HepG2 (cell line): ENCODE data around the gene CXCR5. TPM values are rescaled to one million over a fixed set of nuclear protein-coding genes. Genes with fewer than 3 reads are reported as not detected.

Source experiments
- BORCS8-MEF2B ChIP-seq: sonication (generic); formaldehyde crosslinking; IDR thresholded peaks from 2 replicates; pipeline ENCODE4 v1.8.0; 2022; ENCODE audit warnings: mild to moderate bottlenecking, missing genetic modification reagents
- DNMT1 ChIP-seq: sonication (generic); formaldehyde crosslinking; IDR thresholded peaks from 2 replicates; pipeline ENCODE4 v1.5.1; 2020; ENCODE audit warnings: mild to moderate bottlenecking, missing genetic modification reagents
- HMG20A ChIP-seq: IDR thresholded peaks from 2 replicates; pipeline ENCODE4 v1.6.1; 2016; ENCODE audit warnings: borderline replicate concordance
- KLF11 ChIP-seq: IDR thresholded peaks from 2 replicates; pipeline ENCODE4 v1.6.1; 2016; ENCODE audit warnings: missing compliant biosample characterization
- PAX8 ChIP-seq: sonication (generic); formaldehyde crosslinking; IDR thresholded peaks from 2 replicates; pipeline ENCODE4 v1.8.0; 2022; ENCODE audit warnings: mild to moderate bottlenecking, missing genetic modification reagents, borderline replicate concordance
- SAP130 ChIP-seq: IDR thresholded peaks from 2 replicates; pipeline ENCODE4 v1.6.1; 2016; ENCODE audit warnings: low read depth
- SIX4 ChIP-seq: sonication (generic); formaldehyde crosslinking; IDR thresholded peaks from 2 replicates; pipeline ENCODE4 v1.4.0; 2020; ENCODE audit warnings: missing genetic modification reagents
- TFAP4 ChIP-seq: sonication (generic); IDR thresholded peaks from 2 replicates; pipeline ENCODE4 v1.6.1; 2016; ENCODE audit warnings: low read depth, borderline replicate concordance
- TMF1 ChIP-seq: sonication (generic); formaldehyde crosslinking; IDR thresholded peaks from 2 replicates; pipeline ENCODE4 v1.8.1; 2022; ENCODE audit warnings: low read depth, missing genetic modification reagents
- TP53 ChIP-seq: sonication (generic); formaldehyde crosslinking; conservative IDR thresholded peaks from 2 replicates; pipeline ENCODE4 v1.4.0; 2020; ENCODE audit warnings: missing genetic modification reagents
- ZNF24 ChIP-seq: fragments of 450-650 bp; IDR thresholded peaks from 2 replicates; pipeline ENCODE4 v1.6.1; 2017; ENCODE audit warnings: antibody characterized with exemption, mild to moderate bottlenecking
- ZNF432 ChIP-seq: sonication (generic); formaldehyde crosslinking; IDR thresholded peaks from 2 replicates; pipeline ENCODE4 v1.5.0; 2020; ENCODE audit warnings: missing genetic modification reagents, mild to moderate bottlenecking, borderline replicate concordance
- ZNF652 ChIP-seq: IDR thresholded peaks from 2 replicates; pipeline ENCODE4 v1.6.1; 2016; ENCODE audit warnings: low read depth, borderline replicate concordance
- ZNF703 ChIP-seq: sonication (generic); formaldehyde crosslinking; IDR thresholded peaks from 2 replicates; pipeline ENCODE4 v1.5.1; 2020; ENCODE audit warnings: missing genetic modification reagents, mild to moderate bottlenecking, moderate library complexity, borderline replicate concordance
- ZNF761 ChIP-seq: sonication (generic); formaldehyde crosslinking; conservative IDR thresholded peaks from 2 replicates; pipeline ENCODE4 v1.4.0; 2020; ENCODE audit warnings: mild to moderate bottlenecking, missing genetic modification reagents
- polyA plus RNA-seq, 8 experiments: library from polyadenylated mRNA; depleted of rRNA in 3 of 8; stranded (reverse) in 7 of 8; unstranded in 1 of 8; fragments of >200 nt; fragmentation: Illumina TruSeq in 4 of 8; extraction: Trizol in 4 of 8; gene quantifications; 2 replicates each; pipeline versions ENCODE4 v1.2.1 to v1.2.3, GENCODE V29; 2011 to 2016; ENCODE audit warnings: low read depth in 4 of 8, missing spikeins in 1 of 8, mixed read lengths in 1 of 8; ENCODE audit not compliant: insufficient read depth in 1 of 8
- total RNA-seq, 5 experiments: library from RNA; depleted of rRNA; stranded (reverse); fragments of >200 nt; fragmentation: Illumina TruSeq; extraction: Trizol; gene quantifications; 2 replicates each; pipeline ENCODE4 v1.2.3, GENCODE V29; 2016; ENCODE audit warnings: low read depth in 1 of 5
- TF ChIP-seq, protein P1 (sequence below): IDR thresholded peaks from 2 replicates; pipeline ENCODE4 v1.6.1; 2016; ENCODE audit warnings: low read depth, borderline replicate concordance
- TF ChIP-seq, protein P2 (sequence below): IDR thresholded peaks from 2 replicates; pipeline ENCODE4 v1.6.1; 2016; ENCODE audit warnings: missing compliant biosample characterization, missing genetic modification reagents, borderline replicate concordance

CXCR5 gene
- total and polyA plus RNA-seq, 2 of the 13 experiments (the other 11 are each of a cell fraction or from before 2014, with no cell fraction given) = not detected

DNA sequence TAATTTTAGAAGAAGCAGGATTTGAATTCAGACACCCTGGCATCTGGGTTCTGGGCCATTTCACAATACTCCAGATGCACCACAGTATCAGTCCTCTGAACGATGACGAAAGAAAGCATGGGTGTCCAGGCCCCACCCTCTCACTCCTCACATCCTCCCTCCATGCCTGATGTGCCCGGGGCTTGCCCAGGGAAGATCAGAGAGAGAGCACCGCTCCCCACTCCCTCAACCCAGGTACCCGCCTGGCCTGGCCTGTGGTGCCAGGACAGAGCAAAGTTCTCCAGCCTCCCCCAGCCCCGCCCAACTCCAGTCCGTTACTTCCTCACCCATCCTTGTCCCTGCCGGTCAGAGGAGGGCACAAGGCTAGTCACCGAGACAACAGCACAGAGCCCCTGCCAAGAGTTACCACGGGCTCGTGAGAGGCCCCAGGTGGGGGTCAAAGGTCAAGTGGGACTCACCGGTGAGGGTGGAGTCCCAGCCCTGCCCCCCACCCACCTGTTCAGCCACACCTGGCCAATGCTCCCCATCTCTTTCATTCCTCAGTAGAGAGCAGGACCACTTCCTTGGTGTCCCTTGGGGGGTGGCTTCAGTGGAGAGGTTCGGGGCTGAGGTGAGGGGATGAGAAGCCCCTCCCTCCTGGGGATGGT is 33.9 kb downstream of the CXCR5 start (continued):
- TF ChIP-seq TP53 (CRISPR knock-in tag) = no peak
- no peak for TF ChIP-seq ZNF703 (CRISPR knock-in tag)
- peak; percentile 47 for TF ChIP-seq SAP130 (CRISPR knock-in tag)
- no peak for TF ChIP-seq KLF11
- no peak for TF ChIP-seq ZNF24
- TF ChIP-seq TFAP4 = peak; percentile 38; the same call in 1 of the 2 replicates
- TF ChIP-seq ZNF652 (CRISPR knock-in tag) = no peak
- TF ChIP-seq BORCS8-MEF2B (CRISPR knock-in tag) = no peak
- TF ChIP-seq PAX8 (CRISPR knock-in tag) = no peak
- no peak for TF ChIP-seq DNMT1 (CRISPR knock-in tag)
- TF ChIP-seq, protein P1, sequence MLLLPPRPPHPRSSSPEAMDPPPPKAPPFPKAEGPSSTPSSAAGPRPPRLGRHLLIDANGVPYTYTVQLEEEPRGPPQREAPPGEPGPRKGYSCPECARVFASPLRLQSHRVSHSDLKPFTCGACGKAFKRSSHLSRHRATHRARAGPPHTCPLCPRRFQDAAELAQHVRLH (CRISPR knock-in tag) = no peak
- TF ChIP-seq TMF1 (CRISPR knock-in tag) = no peak
- TF ChIP-seq, protein P2, sequence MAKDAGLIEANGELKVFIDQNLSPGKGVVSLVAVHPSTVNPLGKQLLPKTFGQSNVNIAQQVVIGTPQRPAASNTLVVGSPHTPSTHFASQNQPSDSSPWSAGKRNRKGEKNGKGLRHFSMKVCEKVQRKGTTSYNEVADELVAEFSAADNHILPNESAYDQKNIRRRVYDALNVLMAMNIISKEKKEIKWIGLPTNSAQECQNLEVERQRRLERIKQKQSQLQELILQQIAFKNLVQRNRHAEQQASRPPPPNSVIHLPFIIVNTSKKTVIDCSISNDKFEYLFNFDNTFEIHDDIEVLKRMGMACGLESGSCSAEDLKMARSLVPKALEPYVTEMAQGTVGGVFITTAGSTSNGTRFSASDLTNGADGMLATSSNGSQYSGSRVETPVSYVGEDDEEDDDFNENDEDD = no peak
- TF ChIP-seq ZNF432 (CRISPR knock-in tag) = no peak
- TF ChIP-seq HMG20A (CRISPR knock-in tag) = no peak
- no peak for TF ChIP-seq ZNF761 (CRISPR knock-in tag)
- TF ChIP-seq SIX4 = no peak
